GM06990 (cell line): Measurements from ENCODE around the gene ADCY7.

Source experiments
- DNase-seq: peaks from one replicate; pipeline ENCODE4 v3.0.0-alpha.2; 2011; ENCODE audit not compliant: insufficient read length; ENCODE audit errors: extremely low read depth
- H3K27me3 ChIP-seq: replicated peaks from 2 replicates; pipeline ENCODE4 v1.6.0; 2011; ENCODE audit warnings: low read length; ENCODE audit not compliant: control insufficient read depth, insufficient read depth
- H3K36me3 ChIP-seq: 2 replicates; pipeline ENCODE4 v1.5.1; 2011; ENCODE audit warnings: low read length; ENCODE audit not compliant: control insufficient read depth, insufficient read depth
- H3K4me3 ChIP-seq: replicated peaks from 2 replicates; pipeline ENCODE4 v1.5.1; 2011; ENCODE audit warnings: low read depth, mild to moderate bottlenecking, control low read depth, low read length
- CTCF ChIP-seq: IDR thresholded peaks from 2 replicates; pipeline ENCODE4 v1.5.1; 2011; ENCODE audit warnings: low read length, control low read depth, mild to moderate bottlenecking, inconsistent platforms; ENCODE audit not compliant: insufficient read depth, poor library complexity, severe bottlenecking

Gene ADCY7

GRCh38 chr16:50252082-50252611 is 14.2 kb upstream of the ADCY7 start:
- Histone ChIP-seq H3K4me3 (no peak overlapping the region), H3K36me3 (no peaks in the 10 kb centered on the region), H3K27me3 (no peaks in the 10 kb centered on the region)
- DNase-seq: no peak
- no peak for TF ChIP-seq CTCF

GRCh38 chr16:50252874-50253513 is 13.4 kb upstream of the ADCY7 start:
- TF ChIP-seq CTCF: no peak
- no peaks in the 10 kb centered on the region for H3K36me3 ChIP-seq
- no peak overlapping the region for H3K4me3 ChIP-seq
- no peaks in the 10 kb centered on the region for H3K27me3 ChIP-seq
- DNase-seq: no peak

GRCh38 chr16:50253514-50253910 is 12.8 kb upstream of the ADCY7 start:
- DNase-seq: no peak
- TF ChIP-seq CTCF: no peak

GRCh38 chr16:50254072-50254471 is 12.3 kb upstream of the ADCY7 start:
- Histone ChIP-seq H3K27me3 (no peaks in the 10 kb centered on the region), H3K36me3 (no peaks in the 10 kb centered on the region), H3K4me3 (no peak overlapping the region)
- TF ChIP-seq CTCF: no peak
- DNase-seq: no peak

More at GRCh38 chr16:50253514-50253910, 12.8 kb upstream of the ADCY7 start:
- Histone ChIP-seq H3K27me3 (no peaks in the 10 kb centered on the region), H3K36me3 (no peaks in the 10 kb centered on the region), H3K4me3 (no peak overlapping the region)

- DNase-seq: no peak
- Histone ChIP-seq H3K36me3 (no peaks in the 10 kb centered on the region), H3K27me3 (no peaks in the 10 kb centered on the region), H3K4me3 (no peak overlapping the region)
- TF ChIP-seq CTCF: no peak
These were observed 10.8 kb upstream of the ADCY7 start for GRCh38 chr16:50255538-50255937.

GRCh38 chr16:50256604-50257003 is 9.7 kb upstream of the ADCY7 start:
- no peaks in the 10 kb centered on the region for H3K36me3 ChIP-seq
- TF ChIP-seq CTCF: no peak
- H3K27me3 ChIP-seq: no peaks in the 10 kb centered on the region
- no peak overlapping the region for H3K4me3 ChIP-seq
- no peak for DNase-seq
